Measurements from ENCODE around the gene FSCN2.
"Not testable (repeated sequence)": the region's sequence is repeated elsewhere in the genome, so short reads cannot be mapped to it uniquely, and the experiment has no call there.

Gene FSCN2

GRCh38 chr17:81579821-81580321 lies 51.7 kb downstream of the FSCN2 start:
- DNase-seq = no peak

- DNase-seq = no peak
These were observed 52.3 kb downstream of the FSCN2 start for GRCh38 chr17:81580481-81580880.

GRCh38 chr17:81581758-81582157 lies 53.6 kb downstream of the FSCN2 start:
- DNase-seq = no peak

DNA sequence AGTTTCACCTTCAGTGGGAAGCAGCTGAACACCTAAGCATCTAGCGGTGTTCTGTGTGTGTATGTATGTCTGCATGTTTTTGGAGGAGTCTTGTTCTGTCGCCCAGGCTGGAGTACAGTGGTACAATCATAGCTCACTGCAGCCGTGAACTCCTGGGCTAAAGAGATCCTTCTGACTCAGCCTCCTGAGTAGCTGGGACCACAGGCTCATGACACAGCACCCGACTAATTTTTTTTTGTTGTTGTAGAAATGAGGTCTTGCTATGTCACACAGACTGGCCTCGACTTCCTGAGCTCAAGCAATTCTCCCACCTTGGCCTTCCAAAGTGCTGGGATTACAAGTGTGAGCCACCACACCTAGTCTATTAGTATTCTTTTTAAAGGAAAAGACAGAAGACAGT lies 54.2 kb downstream of the FSCN2 start:
- DNase-seq = no peak

DNA sequence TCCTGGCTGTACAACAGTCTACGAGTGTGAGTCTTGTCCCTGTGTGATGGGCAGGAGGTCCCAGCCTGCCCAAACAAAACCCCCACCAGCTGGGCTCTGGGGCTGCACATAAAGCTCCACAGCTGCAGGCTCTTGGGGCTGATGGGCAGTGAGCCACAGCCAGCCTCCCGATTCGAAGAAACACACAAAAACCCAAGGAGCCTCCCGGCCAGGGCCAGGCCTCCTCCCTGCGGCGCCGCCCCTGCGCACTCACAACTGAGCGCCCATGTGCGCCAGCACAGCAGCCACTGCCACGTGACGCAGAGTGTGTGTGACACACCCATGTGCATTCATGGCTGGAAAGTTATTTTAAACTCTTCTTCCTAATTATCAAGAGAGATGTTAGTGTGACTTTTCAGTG lies 54.6 kb downstream of the FSCN2 start:
- DNase-seq = no peak

GRCh38 chr17:81583589-81584342 lies 55.6 kb downstream of the FSCN2 start:
- no peak for DNase-seq

DNA sequence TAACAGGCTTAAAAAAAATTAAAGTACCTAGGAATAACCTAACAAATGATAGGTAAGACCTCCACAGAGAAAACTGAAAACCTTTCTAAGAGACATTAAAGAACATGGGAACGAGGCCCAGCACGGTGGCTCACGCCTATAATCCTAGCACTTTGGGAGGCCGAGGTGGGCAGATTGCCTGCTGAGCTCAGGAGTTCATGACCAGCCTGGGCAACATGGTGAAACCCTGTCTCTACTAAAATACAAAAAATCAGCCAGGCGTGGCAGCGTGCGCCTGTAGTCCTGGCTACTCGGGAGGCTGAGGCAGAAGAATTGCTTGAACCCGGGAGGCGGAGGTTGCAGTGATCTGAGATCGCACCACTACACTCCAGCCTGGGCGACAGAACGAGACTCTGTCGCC lies 56.6 kb downstream of the FSCN2 start:
- DNase-seq = not testable (repeated sequence)

GRCh38 chr17:81586096-81586495 lies 57.9 kb downstream of the FSCN2 start:
- DNase-seq = no peak
